Mucosa of gallbladder (tissue), 1 donor: ENCODE data around the gene EXD2. TPM values are rescaled to one million over a fixed set of nuclear protein-coding genes. Genes with fewer than 3 reads are reported as not detected.
"Not testable (repeated sequence)": the region's sequence is repeated elsewhere in the genome, so short reads cannot be mapped to it uniquely, and the experiment has no call there.

Source experiments
- DNase-seq: peaks from one replicate; pipeline ENCODE4 v3.0.0-alpha.2; 2020; ENCODE audit warnings: low spot score
- total RNA-seq: library from RNA; stranded (reverse); gene quantifications from one replicate; pipeline ENCODE4 v1.2.1, GENCODE V29; 2021
- donor health status: DM: no; HTN: no; CAD: no.

The EXD2 gene, protein sequence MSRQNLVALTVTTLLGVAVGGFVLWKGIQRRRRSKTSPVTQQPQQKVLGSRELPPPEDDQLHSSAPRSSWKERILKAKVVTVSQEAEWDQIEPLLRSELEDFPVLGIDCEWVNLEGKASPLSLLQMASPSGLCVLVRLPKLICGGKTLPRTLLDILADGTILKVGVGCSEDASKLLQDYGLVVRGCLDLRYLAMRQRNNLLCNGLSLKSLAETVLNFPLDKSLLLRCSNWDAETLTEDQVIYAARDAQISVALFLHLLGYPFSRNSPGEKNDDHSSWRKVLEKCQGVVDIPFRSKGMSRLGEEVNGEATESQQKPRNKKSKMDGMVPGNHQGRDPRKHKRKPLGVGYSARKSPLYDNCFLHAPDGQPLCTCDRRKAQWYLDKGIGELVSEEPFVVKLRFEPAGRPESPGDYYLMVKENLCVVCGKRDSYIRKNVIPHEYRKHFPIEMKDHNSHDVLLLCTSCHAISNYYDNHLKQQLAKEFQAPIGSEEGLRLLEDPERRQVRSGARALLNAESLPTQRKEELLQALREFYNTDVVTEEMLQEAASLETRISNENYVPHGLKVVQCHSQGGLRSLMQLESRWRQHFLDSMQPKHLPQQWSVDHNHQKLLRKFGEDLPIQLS
- total RNA-seq: 31.0 TPM

DNA sequence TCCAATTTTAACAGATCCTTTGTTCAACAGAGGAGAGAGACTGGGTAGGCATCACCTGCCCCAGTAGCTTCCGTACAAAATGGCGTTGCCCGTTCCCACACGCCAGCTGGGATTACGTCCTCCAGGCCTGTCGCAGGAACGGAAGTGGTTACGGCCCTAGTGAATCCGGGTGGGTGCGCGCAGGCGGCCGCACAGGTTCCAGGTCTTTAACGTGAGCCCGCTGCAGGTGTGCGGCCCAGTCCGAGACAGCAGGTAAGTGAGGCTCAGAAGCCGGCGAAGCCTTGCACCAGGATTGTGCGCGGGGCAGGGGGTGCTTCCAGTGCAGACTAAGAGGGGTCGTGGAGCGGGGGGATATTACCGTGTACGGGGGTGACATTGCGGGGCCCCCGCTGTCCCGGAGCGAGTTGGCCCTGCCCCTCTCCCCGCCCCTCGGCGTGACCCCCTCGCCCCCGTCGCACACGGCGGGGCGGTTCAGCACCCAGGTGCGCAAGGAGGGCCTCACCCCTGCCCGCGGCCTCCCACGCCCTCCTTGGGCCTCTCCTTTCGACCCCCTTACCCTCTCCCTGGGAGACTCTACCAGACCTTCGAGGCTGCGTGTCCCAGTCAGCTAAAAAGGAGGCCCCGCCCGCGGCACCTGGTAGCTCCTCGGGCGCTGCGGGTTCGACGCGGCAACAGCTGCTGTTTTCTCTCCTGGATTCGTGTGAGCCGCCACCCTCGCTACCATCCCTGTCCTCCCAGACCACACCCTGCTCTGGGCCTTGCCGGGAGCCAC lies at the start of gene EXD2:
Gene EXD2, plus strand, starts transcription at position 159 of the 772 bp plus-strand sequence. CDS start 17,973 bp downstream, outside the sequence.
- DNase-seq: peak; percentile 91

DNA sequence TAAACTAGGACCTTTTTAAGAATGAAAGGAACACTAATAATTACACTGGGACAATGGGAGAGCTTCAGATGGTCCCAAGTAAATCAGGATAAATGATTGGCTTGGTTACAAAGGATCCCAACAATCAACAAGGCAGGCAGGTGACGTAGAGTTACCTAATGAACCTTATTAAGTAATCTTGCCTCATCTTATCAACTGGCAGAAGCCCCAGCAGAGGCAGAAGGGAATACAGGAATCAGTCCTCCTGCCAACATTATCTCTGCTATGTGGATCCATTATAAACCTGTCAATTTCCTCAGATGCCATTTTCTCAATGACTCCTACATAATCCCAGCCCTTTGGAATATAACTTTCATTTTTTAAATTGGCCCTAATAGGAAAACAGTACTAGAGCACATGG lies 49.7 kb upstream of the EXD2 start:
- DNase-seq: no peak

DNA sequence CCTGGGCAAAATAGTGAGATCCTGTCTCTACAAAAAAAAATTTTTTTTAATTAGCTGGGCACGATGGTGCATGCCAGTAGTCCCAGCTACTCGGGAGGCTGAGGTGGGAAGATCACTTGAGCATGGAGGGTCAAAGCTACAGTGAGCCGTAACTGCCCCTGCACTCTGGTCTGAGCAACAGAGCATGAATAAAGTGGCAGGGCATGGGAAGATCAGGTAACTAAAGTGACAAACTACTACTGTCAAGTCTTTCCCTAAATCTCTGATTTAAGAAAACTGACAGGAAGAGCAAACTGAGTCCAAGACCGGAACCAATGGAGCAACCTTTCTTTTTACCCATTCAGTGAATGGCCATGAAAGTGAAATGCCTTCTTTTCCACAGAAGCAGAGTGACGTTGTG lies 49.2 kb upstream of the EXD2 start:
- no peak for DNase-seq

DNA sequence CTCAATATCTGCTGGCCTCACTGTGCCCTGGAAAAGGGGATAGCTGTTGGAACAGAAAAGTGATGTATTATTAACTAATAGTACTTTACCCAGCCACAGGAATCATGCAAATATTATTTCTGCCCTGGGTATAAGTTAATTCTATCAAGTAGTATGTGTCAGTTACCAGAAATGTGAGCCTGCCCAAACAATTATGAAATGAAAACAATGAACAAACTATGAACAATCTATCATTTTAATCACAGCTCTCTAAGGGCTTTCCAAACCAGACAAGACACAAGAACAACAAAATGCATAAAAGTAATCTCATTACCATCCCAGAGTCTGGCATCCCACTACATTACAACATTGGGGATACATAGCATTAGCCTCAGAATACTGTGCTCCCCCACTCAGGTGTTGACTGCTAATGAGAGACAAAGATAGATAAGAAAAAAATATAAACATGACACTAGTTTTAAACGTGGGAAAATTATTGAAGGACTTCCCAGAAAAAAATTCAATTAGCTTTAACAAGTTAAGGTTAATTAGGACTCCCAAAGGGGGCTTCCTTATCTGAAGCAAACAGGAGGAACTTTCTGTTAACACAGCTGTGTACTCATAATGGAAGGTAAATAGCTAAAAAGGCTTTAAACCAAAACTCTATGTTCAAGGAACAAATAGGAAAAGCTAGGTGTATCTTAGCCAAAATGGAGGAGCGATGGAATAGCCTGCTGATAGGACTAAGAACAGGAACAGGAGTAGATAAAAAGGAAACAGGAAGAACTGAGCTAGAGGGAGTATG lies 41.6 kb upstream of the EXD2 start:
- DNase-seq: no peak

DNA sequence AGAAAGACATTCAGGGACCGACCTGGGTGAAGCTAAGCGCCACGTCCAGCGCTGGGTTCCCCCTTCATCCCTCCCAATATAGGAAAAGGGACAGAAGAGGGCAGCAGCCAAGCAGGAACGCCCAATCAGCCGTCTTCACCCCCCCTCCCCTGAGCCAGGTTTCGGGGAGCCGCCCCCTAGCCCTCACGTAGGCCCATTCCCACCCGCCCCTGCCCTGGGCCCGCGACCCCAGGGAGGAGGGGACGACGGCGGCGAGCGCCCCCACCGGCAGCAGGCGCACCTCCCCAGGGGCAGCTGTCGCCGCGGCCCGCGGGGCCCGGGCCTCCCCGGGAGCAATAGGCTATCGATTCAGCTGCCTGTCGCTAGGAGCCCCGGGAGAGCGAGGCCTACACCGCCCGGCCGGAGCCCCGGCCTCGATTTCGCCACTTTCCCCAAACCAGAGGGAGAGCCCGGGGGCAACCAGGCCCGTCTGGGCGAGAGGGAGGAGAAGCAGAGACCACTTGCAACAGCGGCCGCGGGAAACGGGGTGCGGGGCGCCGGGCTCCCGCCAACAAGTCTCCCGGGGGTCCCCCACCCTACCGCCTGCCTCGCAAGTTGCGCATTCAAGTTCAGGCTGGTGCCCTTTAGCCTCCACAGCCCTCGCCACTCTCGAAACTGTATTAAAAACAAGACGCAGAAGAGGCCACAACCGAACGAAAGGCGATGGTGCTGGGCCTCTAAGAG lies 39.7 kb upstream of the EXD2 start:
- DNase-seq: peak; percentile 65

DNA sequence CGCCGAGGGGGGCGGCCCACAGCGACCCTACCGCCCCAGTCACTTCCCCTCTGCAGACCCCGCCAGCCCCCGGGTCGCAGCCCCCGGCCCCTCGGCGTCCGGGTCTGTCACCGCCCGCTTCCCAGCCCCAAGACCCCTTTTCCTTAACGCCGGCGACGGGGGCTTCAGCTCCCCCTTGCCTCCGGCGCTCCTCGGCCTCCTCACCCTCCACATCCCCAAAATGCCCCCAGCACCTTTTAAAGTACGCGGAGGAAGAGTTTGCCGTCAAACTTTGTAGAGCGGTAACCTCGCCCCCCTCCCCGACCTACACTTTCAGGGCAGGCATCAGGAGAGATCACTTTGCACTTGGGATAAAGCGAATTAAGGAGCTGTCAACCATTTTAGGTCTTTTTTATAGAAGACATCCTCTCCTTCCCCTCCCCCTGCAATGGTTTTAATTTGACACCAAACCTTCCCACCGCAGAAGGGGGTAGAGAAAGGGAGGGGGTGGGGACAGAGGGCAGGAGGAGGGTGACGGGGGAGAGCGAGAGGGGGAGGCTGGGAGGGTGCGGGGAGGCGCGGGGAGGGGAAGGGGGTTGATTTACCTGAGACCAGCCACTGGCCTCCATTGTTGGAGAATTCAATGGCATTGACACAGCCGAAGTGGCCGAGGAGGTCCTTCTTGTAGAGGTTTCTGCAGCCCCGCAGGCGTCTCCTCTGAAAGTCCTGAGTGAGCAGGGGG lies 39.0 kb upstream of the EXD2 start:
- DNase-seq: no peak

DNA sequence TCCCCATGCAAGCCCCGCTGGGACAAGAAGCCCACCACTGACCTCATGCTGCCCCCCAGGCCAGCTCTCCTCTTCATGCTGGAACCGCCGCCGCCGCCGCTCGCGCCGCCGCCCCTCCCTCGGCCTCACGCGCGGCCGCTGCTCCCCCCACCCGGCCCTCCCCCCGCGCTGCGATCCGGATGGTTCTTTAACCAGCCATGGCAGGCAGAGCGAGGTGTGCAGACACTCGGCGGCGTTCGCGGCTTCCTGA lies 38.5 kb upstream of the EXD2 start, which contains the start of gene DCAF5:
Gene DCAF5, minus strand, starts transcription at position 218 of the 250 bp plus-strand sequence. Its CDS starts 141 bp downstream, at position 77.
- DNase-seq: peak; percentile 95

DNA sequence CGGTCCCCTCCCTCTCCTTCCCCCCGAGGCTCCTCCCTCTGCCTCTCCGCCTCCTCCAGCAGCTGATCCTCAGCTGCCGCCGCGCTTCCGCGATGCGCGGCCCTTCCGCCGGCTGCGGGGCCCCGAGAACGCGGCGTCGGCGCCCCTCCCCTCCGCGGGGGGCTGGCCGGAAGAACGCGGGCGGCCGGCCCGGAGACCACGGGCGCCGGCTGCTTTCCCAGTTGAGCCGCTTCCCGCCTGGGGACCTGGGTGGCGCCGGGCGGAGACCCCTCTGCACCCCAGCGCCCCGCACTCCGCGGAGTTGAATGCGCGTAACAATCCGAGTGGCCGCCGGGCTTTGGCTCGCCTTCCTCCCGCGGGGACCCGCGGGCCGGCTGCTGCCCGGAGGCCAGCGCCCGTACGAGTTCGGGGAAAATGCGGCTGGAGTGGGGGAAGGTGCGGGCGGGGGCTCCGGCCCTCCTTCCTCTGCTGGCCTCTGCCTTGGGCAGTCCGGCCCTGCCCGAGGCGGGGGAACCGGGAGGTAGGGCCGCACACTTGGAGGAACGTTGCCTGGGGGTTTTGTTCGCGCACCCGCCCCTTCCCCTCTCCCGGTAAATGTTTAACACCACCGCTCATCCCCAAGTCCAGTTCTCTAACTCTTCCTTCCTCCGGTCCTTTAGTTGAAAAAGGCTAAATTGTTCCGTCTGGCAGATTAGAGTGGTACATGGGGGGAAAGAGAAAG lies 38.0 kb upstream of the EXD2 start:
- DNase-seq: no peak

DNA sequence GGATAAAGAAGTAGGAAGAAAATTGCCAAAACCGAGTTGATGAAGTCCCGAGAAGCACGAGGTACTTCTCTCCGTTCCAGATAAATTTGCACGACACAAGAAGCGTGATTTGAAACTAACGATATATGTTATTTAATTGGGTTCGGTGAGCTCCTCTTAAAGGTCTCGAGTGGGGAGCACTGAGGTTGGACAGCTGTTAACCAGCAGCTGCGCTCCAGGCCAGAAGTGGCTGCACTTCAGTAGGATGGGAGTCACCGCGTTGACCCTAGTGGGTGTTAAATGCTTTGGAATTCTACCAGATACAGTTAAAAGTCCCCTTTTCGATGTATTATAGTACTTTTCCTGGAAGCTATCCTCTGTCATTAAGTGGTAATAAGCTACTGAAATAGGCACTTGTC lies 37.4 kb upstream of the EXD2 start:
- DNase-seq: no peak

DNA sequence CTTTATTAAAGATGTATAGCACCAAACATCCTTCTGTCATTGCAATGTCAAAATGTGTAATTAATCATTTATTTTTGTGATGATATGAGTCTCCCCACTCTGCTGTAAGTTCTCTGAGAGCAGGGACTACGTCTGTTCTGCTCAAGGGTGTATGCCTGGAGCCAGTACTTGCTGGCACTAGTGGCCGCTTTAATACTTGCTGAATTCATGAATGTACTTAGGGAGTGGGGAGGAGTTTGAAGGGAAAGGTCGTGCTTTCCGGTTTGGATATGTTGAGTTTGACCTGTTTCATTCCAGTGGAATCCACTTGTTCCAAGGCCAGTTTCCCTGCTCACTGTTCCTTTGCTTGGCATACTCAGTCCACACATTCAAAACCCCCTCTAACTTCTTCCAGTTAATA lies 36.5 kb upstream of the EXD2 start:
- DNase-seq: peak; percentile 23

DNA sequence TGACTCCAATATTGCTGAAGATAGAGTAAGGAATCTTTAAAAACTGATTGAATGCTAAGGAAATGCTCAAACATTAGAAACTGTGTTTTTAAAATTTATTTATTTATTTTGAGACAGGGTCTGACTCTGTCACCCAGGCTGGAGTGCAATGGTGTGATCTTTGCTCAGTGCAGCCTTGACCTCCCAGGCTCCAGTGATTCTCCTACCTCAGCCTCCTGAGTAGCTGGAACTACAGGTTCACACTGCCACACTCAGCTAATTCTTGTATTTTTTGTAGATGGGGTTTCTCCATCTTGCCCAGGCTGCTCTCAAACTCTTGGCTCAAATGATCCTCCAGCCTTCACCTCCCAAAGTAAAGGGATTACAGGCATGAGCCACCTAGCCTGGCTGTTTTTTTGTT lies 35.1 kb upstream of the EXD2 start:
- no peak for DNase-seq

DNA sequence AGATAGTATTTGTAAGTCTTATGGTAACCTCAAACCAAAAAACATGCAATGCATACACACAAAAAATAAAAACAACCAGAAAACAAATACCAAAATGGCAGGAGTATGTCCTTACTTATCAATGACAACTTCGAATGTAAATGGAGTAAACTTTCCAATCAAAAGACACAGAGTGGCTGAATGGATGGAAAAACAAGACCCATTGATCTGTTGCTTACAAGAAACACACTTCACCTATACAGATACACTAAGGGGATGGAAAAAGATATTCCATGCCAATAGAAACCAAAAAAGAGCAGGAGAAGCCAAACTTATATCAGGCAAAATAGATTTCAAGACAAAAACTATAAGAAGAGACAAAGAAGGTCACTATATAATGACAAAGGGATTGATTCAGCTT lies 29.7 kb upstream of the EXD2 start:
- DNase-seq: no peak

DNA sequence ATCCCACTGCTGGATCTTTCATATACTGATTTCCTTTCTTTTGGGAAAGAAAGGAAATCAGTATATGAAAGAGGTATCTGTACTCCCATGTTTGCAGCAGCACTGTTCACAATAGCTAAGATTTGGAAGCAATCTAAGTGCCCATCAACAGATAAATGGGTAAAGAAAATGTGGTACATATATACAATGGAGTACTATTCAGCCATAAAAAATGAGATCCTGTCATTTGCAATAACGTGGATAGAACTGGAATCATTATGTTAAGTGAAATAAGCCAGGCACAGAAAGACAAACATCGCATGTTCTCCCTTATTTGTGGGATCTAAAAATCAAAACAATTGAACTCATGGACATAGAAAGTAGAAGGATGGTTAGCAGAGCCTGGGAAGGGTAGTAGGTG lies 25.5 kb upstream of the EXD2 start:
- not testable (repeated sequence) for DNase-seq

DNA sequence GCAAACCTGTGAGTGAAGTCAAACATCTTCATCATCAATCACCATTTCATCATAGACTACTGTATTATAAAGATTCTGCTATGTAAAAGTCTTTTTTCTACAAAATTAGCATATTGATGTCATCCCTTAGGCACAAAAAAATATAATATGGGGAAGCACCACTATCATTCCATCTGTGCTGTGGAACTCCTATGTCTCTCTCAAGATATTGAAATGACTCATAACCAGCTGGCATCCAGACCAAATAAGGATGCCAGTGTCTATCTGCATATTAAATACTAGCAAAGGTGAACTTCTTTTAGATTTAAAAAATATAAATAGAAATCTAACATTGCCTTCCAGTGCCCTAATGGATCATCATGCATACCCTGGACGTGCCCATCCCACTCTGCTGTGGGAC lies 20.5 kb upstream of the EXD2 start:
- DNase-seq: no peak

DNA sequence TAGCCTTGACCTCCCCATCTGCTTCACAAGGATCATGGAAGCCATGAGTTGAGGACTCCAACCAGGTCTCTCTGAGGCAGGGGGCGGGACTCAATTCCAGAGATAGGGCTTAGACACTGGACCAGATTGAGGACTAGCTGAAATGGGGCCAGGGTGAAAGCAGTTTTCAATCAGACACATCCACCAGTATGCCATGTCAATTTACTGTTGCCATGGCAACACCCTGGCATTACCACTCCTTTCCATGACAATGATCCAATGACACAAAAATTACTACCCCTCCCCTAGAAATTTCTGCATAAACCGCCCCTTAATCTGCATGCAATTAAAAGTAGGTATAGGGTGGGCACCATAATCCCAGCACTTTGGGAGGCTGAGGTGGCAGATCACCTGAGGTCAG lies 19.7 kb upstream of the EXD2 start:
- DNase-seq: no peak

DNA sequence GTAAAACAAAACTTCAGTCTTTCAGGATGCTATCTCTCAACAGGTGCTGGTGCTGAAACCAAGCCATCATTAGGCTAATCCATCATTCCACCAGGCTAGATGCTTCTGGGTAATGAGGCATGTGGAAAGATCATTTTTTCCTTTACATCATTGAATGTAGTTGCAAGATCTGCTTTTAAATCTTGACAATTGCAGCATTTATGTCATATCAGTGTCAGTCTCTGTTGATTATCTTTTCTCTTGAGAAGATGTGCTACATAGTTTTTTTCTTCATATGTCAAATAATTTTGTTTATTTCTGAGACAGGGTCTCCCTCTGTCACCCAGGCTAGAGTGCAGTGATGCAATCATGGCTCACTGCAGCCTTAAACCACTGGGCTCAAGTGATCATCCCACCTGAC lies 16.2 kb upstream of the EXD2 start:
- no peak for DNase-seq

DNA sequence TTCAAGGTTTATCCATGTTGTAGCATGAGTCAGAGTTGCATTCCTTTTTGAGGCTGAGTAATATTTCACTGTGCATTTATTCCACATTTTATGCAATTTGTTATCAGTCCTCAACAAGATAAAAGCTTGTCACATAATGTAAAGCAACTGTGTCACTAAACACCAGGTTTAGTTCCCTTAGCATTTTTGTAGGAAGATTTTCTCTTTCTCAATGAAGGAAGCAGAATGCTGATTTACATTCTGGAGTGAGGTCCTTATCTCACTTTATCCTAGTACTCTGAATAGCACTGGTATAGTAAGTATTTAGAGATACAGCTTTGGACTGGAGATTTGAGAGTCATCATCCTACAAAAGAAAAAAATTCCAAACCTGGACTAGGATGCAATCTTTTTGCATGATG lies 9.8 kb upstream of the EXD2 start:
- no peak for DNase-seq

DNA sequence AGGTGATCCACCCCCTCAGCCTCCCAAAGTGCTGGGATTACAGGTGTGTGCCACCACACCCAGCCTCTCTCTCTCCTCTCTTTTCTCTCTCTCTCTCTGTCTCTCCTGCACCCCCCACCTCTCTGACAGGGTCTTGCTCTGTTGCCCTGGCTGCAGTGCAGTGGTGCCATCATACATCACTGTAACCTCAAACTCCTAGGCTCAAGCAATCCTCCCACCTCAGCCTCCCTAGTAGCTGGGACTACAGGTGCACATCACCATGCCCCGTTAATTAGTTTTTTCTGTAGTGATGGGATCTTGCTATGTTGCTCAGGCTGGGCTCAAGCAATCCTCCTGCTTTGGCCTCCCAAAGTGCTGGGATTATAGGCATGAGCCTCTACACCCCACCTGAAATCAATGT lies 8.7 kb upstream of the EXD2 start:
- not testable (repeated sequence) for DNase-seq

DNA sequence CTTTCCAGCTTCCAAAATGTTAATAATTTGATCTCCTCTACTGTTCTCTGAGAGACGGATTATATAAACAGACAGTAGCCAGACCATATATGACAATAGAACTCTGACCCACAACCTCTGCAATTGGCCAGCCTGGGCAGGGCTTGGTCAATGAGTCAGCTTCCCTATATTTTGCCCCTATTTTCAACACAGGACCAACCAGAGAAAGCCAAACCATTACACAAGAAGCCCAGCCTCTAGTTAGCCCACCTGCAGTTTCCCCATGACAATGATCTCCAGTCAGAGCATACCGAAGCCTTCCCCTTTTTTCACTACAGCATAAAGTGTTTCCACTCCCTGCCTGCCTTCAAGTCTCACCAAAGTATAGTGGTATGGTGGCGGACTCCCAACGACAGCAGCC lies 7.6 kb upstream of the EXD2 start:
- DNase-seq: no peak

DNA sequence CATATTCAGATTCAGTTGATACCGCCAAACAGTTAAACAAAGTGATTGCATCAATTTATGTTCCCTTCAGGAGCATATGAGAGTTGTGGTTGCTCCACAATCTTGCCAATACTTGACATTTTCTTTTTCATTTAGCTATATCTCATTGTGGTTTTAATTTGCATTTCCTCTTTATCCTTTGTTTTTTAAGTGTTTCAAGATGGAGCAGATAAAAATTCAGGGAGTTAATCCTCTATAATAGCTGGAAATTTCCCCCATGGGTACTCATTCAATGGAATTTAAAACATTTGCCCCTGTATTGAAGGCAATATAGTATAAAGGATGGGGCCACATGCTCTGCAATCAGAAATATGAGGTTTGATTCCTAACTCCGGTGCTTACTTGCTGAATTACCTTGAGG lies 1.1 kb upstream of the EXD2 start:
- DNase-seq: no peak
